ENCODE results near the gene COMMD6.

- TF ChIP-seq POLR2A (IDR thresholded peaks at IDR 0.05; ENCODE audit: low read length) (no peak), GATA1 (IDR thresholded peaks at IDR 0.05; ENCODE audit: low read depth, low read length) (no peak)
Observed at GRCh38 chr13:75518439-75519088, 19.1 kb downstream of the COMMD6 start.
